Measurements from ENCODE around the gene HRG.

DNA sequence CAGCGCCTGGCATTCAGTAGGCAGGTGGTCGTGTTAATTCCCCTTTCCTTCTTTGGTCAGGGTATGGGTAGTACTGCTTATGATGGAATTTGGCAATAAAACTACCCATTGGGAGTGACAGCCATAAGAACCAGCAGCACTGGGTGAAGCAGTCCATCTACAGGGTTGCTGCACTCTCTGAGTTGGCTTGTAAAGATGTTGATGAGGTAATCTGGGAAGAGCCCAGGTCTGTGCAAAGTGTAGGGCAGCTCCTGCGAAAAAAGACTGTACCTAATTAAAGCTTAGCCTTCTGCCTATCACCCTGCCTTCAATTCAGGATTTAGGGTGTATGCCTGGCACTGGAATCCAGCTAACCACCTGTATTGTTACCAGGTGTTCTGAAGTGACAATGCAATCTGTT lies 30.3 kb upstream of the HRG start:
- TF ChIP-seq EZH2 (IDR thresholded peaks at IDR 0.05; ENCODE audit: insufficient read depth, poor library complexity, severe bottlenecking) (no peak), EZH2phosphoT487 (IDR thresholded peaks at IDR 0.05; ENCODE audit: insufficient read depth, low read depth) (no peak)

All from GM23248 (cell line).